SK-N-SH (cell line): ENCODE measurements around the gene CCR3. TPM values are rescaled to one million over a fixed set of nuclear protein-coding genes. Genes with fewer than 3 reads are reported as not detected.

Experiments
- CTCF ChIA-PET: fragments of 300-600, 350-600 bp; formaldehyde crosslinking; extraction: SDS; loops from one replicate; lab custom pipeline; 2021; lab: Yijun Ruan, JAX
- POLR2A ChIA-PET: fragments of 350-600 bp; sonication (Branson Sonifier 250); formaldehyde crosslinking; extraction: SDS; loops from one replicate; lab custom pipeline; 2020; ENCODE audit warnings: antibody characterized with exemption, inconsistent platforms; lab: Yijun Ruan, JAX
- DNase-seq: peaks from one replicate; pipeline ENCODE4 v3.0.0; 2012
- H2AFZ ChIP-seq: fragments of 200-600 bp; sonication (generic); 2 replicates; pipeline ENCODE4 v1.8.1; 2016; ENCODE audit warnings: antibody characterized with exemption, mild to moderate bottlenecking, low read depth
- H3F3A ChIP-seq: fragments of 200-600 bp; sonication (generic); replicated peaks from 2 replicates; pipeline ENCODE3; 2016; ENCODE audit warnings: antibody characterized with exemption, mild to moderate bottlenecking; ENCODE audit not compliant: insufficient read depth
- H3K27ac ChIP-seq, 2 experiments: fragments of 200-500 bp in 1 of 2; fragments of 200-600 bp in 1 of 2; sonication (Bioruptor generic) in 1 of 2; sonication (generic), shearing (Covaris generic) in 1 of 2; 2 replicates each; pipeline versions ENCODE4 v1.5.1 to v1.6.1; 2014 to 2016; ENCODE audit warnings: low read depth in 2 of 2, inconsistent platforms in 1 of 2, low read length in 1 of 2, mild to moderate bottlenecking in 1 of 2, mixed read lengths in 1 of 2
- H3K27me3 ChIP-seq: fragments of 200-600 bp; sonication (generic), shearing (Covaris generic); 2 replicates; pipeline ENCODE4 v1.6.1; 2016; ENCODE audit warnings: mixed run types; ENCODE audit not compliant: insufficient read depth
- H3K36me3 ChIP-seq, 2 experiments: fragments of 200-500 bp in 1 of 2; fragments of 200-600 bp in 1 of 2; sonication (Bioruptor generic) in 1 of 2; sonication (generic) in 1 of 2; replicated peaks in 1 of 2; 2 replicates each; pipeline versions ENCODE3 to v1.5.1; 2014 to 2016; ENCODE audit warnings: low read length in 1 of 2, mild to moderate bottlenecking in 1 of 2; ENCODE audit not compliant: insufficient read depth in 2 of 2, control insufficient read depth in 1 of 2
- H3K4me1 ChIP-seq, 2 experiments: fragments of 200-500 bp in 1 of 2; fragments of 200-600 bp in 1 of 2; sonication (Bioruptor generic) in 1 of 2; sonication (generic), shearing (Covaris generic) in 1 of 2; 2 replicates each; pipeline versions ENCODE4 v1.5.1 to v1.6.1; 2014 to 2016; ENCODE audit warnings: low read depth in 1 of 2, low read length in 1 of 2, mixed run types in 1 of 2; ENCODE audit not compliant: insufficient read depth in 2 of 2, control insufficient read depth in 1 of 2
- H3K4me2 ChIP-seq: fragments of 200-600 bp; sonication (generic), shearing (Covaris generic); 2 replicates; pipeline ENCODE4 v1.6.1; 2017; ENCODE audit warnings: mixed run types
- H3K4me3 ChIP-seq, 2 experiments: fragments of 200-500 bp in 1 of 2; fragments of 200-600 bp in 1 of 2; sonication (Bioruptor generic) in 1 of 2; sonication (generic), shearing (Covaris generic) in 1 of 2; 2 replicates each; pipeline versions ENCODE4 v1.5.1 to v1.8.1; 2014 to 2016; ENCODE audit warnings: low read depth in 2 of 2, inconsistent platforms in 1 of 2, low read length in 1 of 2, mild to moderate bottlenecking in 1 of 2, mixed read lengths in 1 of 2, moderate library complexity in 1 of 2
- H3K79me2 ChIP-seq: fragments of 200-600 bp; sonication (generic); 2 replicates; pipeline ENCODE4 v1.8.1; 2017; ENCODE audit warnings: mild to moderate bottlenecking; ENCODE audit not compliant: insufficient read depth
- H3K9ac ChIP-seq: fragments of 200-600 bp; sonication (generic); 2 replicates; pipeline ENCODE4 v1.6.1; 2017; ENCODE audit warnings: mixed run types
- H3K9me2 ChIP-seq: fragments of 200-600 bp; sonication (generic); 2 replicates; pipeline ENCODE4 v1.6.1; 2017; ENCODE audit warnings: mixed run types
- H3K9me3 ChIP-seq: fragments of 200-600 bp; sonication (generic); 2 replicates; pipeline ENCODE4 v1.6.1; 2017; ENCODE audit warnings: mixed run types, mild to moderate bottlenecking, moderate library complexity
- H4K20me1 ChIP-seq: fragments of 200-600 bp; sonication (generic); 2 replicates; pipeline ENCODE4 v1.6.1; 2017; ENCODE audit warnings: mild to moderate bottlenecking, mixed run types; ENCODE audit not compliant: insufficient read depth
- CHD2 ChIP-seq: fragments of 150-350 bp; IDR thresholded peaks from 2 replicates; pipeline ENCODE4 v1.6.1; 2018; ENCODE audit warnings: low read length; ENCODE audit not compliant: partially characterized antibody
- EZH2phosphoT487 ChIP-seq: fragments of 200-600 bp; sonication (generic); IDR thresholded peaks from 2 replicates; pipeline ENCODE4 v1.6.1; 2017; ENCODE audit warnings: low read depth, mixed run types, mild to moderate bottlenecking, antibody characterized with exemption, moderate library complexity, borderline replicate concordance
- FOSL2 ChIP-seq: IDR thresholded peaks from 2 replicates; pipeline ENCODE4 v1.4.0; 2012; ENCODE audit warnings: low read depth, mild to moderate bottlenecking, moderate library complexity, borderline replicate concordance
- FOXJ3 ChIP-seq: sonication (generic); formaldehyde crosslinking; IDR thresholded peaks from 2 replicates; pipeline ENCODE4 v1.5.1; 2020; ENCODE audit warnings: mild to moderate bottlenecking, missing genetic modification reagents
- GABPA ChIP-seq: IDR thresholded peaks from 2 replicates; pipeline ENCODE4 v1.4.0; 2012; ENCODE audit warnings: low read depth, mild to moderate bottlenecking
- GATA2 ChIP-seq: sonication (generic); formaldehyde crosslinking; IDR thresholded peaks from 2 replicates; pipeline ENCODE4 v1.5.0; 2020; ENCODE audit warnings: mild to moderate bottlenecking, missing genetic modification reagents
- JUND ChIP-seq: IDR thresholded peaks from 2 replicates; pipeline ENCODE4 v1.4.0; 2012
- MAX ChIP-seq: IDR thresholded peaks from 2 replicates; pipeline ENCODE4 v1.4.0; 2012; ENCODE audit warnings: low read depth
- MEF2A ChIP-seq: IDR thresholded peaks from 2 replicates; pipeline ENCODE4 v1.4.0; 2012; ENCODE audit warnings: low read depth, borderline replicate concordance
- MXI1 ChIP-seq: IDR thresholded peaks from 2 replicates; pipeline ENCODE4 v1.6.1; 2012; ENCODE audit warnings: mild to moderate bottlenecking, low read depth, low read length, improper control_type of control experiment
- POLR2AphosphoS5 ChIP-seq: IDR thresholded peaks from 2 replicates; pipeline ENCODE4 v1.6.1; 2012; ENCODE audit warnings: low read depth, low read length
- RCOR1 ChIP-seq: fragments of 150-350 bp; IDR thresholded peaks from 2 replicates; pipeline ENCODE4 v1.6.1; 2017; ENCODE audit warnings: antibody characterized with exemption, low read length
- RXRA ChIP-seq: IDR thresholded peaks from 2 replicates; pipeline ENCODE4 v1.4.0; 2012; ENCODE audit warnings: low read depth, mild to moderate bottlenecking, borderline replicate concordance
- SMC3 ChIP-seq: IDR thresholded peaks from 2 replicates; pipeline ENCODE4 v1.6.1; 2012; ENCODE audit warnings: low read depth, low read length, improper control_type of control experiment
- TEAD4 ChIP-seq: IDR thresholded peaks from 2 replicates; pipeline ENCODE4 v1.4.0; 2012; ENCODE audit warnings: mild to moderate bottlenecking, borderline replicate concordance; ENCODE audit not compliant: insufficient read depth
- WGBS: methylation state at CpG from one replicate; pipeline ENCODE4 v1.1.6; 2017; ENCODE audit warnings: low lambda C conversion rate; 5-methylcytosine and 5-hydroxymethylcytosine counted together
- polyA plus RNA-seq, 3 experiments: library from polyadenylated mRNA; depleted of rRNA; stranded (reverse); fragments of >200 nt; gene quantifications; 2 replicates each; pipeline ENCODE4 v1.2.3, GENCODE V29; 2012
- TF ChIP-seq, protein P1 (sequence below): fragments of 150-350 bp; IDR thresholded peaks from 2 replicates; pipeline ENCODE4 v1.6.1; 2017; ENCODE audit warnings: antibody characterized with exemption, low read length, low read depth, borderline replicate concordance
- TF ChIP-seq, protein P2 (sequence below): fragments of 150-350 bp; IDR thresholded peaks from 2 replicates; pipeline ENCODE4 v1.6.1; 2016; ENCODE audit warnings: mild to moderate bottlenecking, low read depth, low read length
- TF ChIP-seq, protein P3 (sequence below): IDR thresholded peaks from 2 replicates; pipeline ENCODE4 v1.6.1; 2012; ENCODE audit warnings: mild to moderate bottlenecking, low read depth, low read length, moderate library complexity

CCR3 gene
- polyA plus RNA-seq, 1 of the 3 experiments (the other 2 are of a cell fraction), result not detected

DNA sequence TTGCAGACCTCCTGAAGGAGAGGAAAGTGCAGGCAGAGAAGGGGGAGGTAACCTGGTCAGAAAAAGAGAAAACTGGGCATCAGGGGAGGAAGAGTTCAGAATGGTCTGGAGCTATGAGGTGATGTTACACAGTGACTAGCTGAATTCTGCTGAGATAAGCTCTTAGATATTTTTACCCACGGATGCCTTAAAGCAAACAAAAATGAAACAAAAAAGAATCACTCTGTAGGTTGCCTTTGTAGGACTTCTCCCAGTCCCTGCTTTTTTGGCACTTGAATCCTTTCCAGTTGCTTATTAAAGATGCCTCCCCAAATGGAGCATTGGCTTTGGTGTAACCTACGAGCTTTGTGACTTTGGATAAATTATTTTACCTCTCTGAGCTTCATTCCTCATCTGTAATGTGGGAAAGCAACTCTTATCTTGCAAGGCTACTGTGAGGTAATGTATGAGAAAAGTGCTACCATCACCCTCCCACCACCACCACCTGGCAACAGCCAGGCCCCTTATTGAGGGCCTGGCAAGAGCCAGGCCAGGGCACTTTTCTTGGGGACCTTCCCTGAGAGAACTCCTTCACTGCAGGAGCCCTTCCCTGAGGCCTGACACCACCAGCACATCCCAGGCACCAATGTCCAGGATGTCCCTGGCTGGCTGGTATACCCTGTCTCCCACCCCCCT lies 36.8 kb upstream of the CCR3 start:
- H3K9me3 ChIP-seq, result no peaks in the 10 kb centered on the region
- no peaks in the 10 kb centered on the region for H3K79me2 ChIP-seq
- no peaks in the 10 kb centered on the region for H4K20me1 ChIP-seq
- peaks cover 7% of the 10 kb centered on the region; the same call in 1 of the 2 replicates for H3K27me3 ChIP-seq
- WGBS, result 0% methylated on average over 2 of the region's 2 CpGs
- TF ChIP-seq CHD2 (no peak), GABPA (no peak), SMC3 (no peak), MAX (no peak), JUND (no peak), FOSL2 (no peak), RXRA (no peak), MXI1 (no peak), GATA2 (CRISPR knock-in tag) (no peak), RCOR1 (no peak), MEF2A (no peak)
- TF ChIP-seq, protein P1, sequence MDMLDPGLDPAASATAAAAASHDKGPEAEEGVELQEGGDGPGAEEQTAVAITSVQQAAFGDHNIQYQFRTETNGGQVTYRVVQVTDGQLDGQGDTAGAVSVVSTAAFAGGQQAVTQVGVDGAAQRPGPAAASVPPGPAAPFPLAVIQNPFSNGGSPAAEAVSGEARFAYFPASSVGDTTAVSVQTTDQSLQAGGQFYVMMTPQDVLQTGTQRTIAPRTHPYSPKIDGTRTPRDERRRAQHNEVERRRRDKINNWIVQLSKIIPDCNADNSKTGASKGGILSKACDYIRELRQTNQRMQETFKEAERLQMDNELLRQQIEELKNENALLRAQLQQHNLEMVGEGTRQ, result no peak
- TF ChIP-seq, protein P2, sequence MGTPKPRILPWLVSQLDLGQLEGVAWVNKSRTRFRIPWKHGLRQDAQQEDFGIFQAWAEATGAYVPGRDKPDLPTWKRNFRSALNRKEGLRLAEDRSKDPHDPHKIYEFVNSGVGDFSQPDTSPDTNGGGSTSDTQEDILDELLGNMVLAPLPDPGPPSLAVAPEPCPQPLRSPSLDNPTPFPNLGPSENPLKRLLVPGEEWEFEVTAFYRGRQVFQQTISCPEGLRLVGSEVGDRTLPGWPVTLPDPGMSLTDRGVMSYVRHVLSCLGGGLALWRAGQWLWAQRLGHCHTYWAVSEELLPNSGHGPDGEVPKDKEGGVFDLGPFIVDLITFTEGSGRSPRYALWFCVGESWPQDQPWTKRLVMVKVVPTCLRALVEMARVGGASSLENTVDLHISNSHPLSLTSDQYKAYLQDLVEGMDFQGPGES, result no peak
- ChIA-PET POLR2A (interaction anchor here (0.5 kb wide), 1 partner anchor 495 kb away, joined by 3 read pairs; no protein-coding TSS in a partner anchor), CTCF (no interaction called here)
- no peak overlapping the region for H3K9ac ChIP-seq
- no peak overlapping the region for H2AFZ ChIP-seq
- no peak overlapping the region for H3K4me2 ChIP-seq
- no peaks in the 10 kb centered on the region for H3K4me1 ChIP-seq
- no peak overlapping the region for H3K27ac ChIP-seq
- no peak overlapping the region for H3K4me3 ChIP-seq
- no peaks in the 10 kb centered on the region for H3F3A ChIP-seq
- H3K36me3 ChIP-seq, result no peaks in the 10 kb centered on the region
- no peak for DNase-seq
- H3K9me2 ChIP-seq, result no peaks in the 10 kb centered on the region

DNA sequence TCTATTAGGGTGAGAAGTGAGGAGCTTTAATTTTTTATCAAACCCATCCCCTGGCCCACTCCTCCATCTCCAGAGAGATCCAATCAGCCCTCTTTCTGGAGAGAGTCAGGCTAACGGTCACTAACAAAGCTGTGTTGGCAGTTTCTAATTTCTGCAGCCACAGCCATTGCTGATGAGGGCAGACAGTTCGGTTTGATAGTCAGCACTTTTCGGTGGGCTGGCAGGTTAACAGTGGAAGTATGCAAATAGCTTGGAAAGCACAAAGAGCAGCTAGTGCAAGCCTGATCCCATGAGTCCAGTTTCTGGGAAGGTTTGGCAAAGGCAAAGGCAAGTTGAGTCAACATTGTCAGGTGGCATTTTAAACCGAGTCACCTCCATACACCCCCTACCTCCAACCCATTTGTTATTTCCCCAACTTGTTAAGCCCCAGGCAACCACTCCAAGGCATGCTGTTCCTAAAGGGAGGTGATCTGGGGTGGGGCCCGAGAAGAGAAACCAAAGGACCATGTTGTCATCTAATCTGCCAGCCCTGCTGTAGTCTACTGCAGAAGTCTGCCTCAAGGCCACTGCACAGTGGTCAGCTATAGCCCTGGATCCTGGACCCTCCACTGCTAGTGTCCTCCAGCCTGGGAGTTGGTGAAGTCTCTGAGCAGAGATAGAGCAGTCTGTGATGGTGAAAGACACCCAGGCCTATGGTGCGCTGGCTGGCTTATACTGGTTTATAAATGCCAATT lies 35.8 kb upstream of the CCR3 start:
- Histone ChIP-seq H3K79me2 (no peaks in the 10 kb centered on the region), H3K36me3 (no peaks in the 10 kb centered on the region), H3K4me3 (no peak overlapping the region), H3F3A (no peaks in the 10 kb centered on the region), H3K27me3 (peaks cover 7% of the 10 kb centered on the region; the same call in 1 of the 2 replicates), H3K27ac (no peak overlapping the region), H2AFZ (no peak overlapping the region), H3K4me1 (no peaks in the 10 kb centered on the region), H4K20me1 (no peaks in the 10 kb centered on the region), H3K9me3 (no peaks in the 10 kb centered on the region), H3K9me2 (no peaks in the 10 kb centered on the region), H3K9ac (no peak overlapping the region), H3K4me2 (no peak overlapping the region)
- ChIA-PET POLR2A (no interaction called here), CTCF (no interaction called here)
- DNase-seq, result no peak
- 0% methylated on average over 5 of the region's 6 CpGs for WGBS
- TF ChIP-seq TEAD4, result no peak
- TF ChIP-seq EZH2phosphoT487, result no peak
- no peak for TF ChIP-seq RXRA
- TF ChIP-seq, protein P3, sequence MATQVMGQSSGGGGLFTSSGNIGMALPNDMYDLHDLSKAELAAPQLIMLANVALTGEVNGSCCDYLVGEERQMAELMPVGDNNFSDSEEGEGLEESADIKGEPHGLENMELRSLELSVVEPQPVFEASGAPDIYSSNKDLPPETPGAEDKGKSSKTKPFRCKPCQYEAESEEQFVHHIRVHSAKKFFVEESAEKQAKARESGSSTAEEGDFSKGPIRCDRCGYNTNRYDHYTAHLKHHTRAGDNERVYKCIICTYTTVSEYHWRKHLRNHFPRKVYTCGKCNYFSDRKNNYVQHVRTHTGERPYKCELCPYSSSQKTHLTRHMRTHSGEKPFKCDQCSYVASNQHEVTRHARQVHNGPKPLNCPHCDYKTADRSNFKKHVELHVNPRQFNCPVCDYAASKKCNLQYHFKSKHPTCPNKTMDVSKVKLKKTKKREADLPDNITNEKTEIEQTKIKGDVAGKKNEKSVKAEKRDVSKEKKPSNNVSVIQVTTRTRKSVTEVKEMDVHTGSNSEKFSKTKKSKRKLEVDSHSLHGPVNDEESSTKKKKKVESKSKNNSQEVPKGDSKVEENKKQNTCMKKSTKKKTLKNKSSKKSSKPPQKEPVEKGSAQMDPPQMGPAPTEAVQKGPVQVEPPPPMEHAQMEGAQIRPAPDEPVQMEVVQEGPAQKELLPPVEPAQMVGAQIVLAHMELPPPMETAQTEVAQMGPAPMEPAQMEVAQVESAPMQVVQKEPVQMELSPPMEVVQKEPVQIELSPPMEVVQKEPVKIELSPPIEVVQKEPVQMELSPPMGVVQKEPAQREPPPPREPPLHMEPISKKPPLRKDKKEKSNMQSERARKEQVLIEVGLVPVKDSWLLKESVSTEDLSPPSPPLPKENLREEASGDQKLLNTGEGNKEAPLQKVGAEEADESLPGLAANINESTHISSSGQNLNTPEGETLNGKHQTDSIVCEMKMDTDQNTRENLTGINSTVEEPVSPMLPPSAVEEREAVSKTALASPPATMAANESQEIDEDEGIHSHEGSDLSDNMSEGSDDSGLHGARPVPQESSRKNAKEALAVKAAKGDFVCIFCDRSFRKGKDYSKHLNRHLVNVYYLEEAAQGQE, result no peak
- no peak for TF ChIP-seq FOSL2
- TF ChIP-seq JUND, result no peak
- TF ChIP-seq POLR2AphosphoS5, result no peak
- no peak for TF ChIP-seq FOXJ3 (CRISPR knock-in tag)
